Body of pancreas (tissue), 4 donors: ENCODE measurements around the gene SLC25A29. TPM values are rescaled to one million over a fixed set of nuclear protein-coding genes. Genes with fewer than 3 reads are reported as not detected.

Source experiments
- ATAC-seq: fragments of 150-250 bp; one replicate; pipeline ENCODE4 v1.9.1; 2016
- DNase-seq, 4 donors: peaks; one replicate each; pipeline ENCODE4 v3.0.0-alpha.2; 2019
- H3K27ac ChIP-seq, 4 donors: fragments of 200-600 bp; sonication (generic); 1 replicate in 3 of 4; 2 replicates in 1 of 4; pipeline versions ENCODE4 v1.5.1 to v1.6.1; 2016 to 2019; ENCODE audit warnings: mild to moderate bottlenecking in 1 of 4, mixed read lengths in 1 of 4, moderate library complexity in 1 of 4
- H3K27me3 ChIP-seq, 2 donors: fragments of 200-600 bp; sonication (generic); one replicate each; pipeline ENCODE4 v1.6.0; 2016; ENCODE audit warnings: mild to moderate bottlenecking in 1 of 2
- H3K36me3 ChIP-seq, 2 donors: fragments of 200-600 bp; sonication (generic); replicated peaks in 1 of 2; 2 replicates each; pipeline ENCODE4 v1.5.1; 2016; ENCODE audit warnings: low read depth in 2 of 2; ENCODE audit not compliant: insufficient read depth in 1 of 2
- H3K4me1 ChIP-seq: fragments of 200-600 bp; sonication (generic); one replicate; pipeline ENCODE4 v1.6.0; 2016
- H3K4me3 ChIP-seq, 2 donors: fragments of 200-600 bp; sonication (generic); 1 replicate in 1 of 2; 2 replicates in 1 of 2; pipeline ENCODE4 v1.5.1; 2016 to 2019
- H3K9me3 ChIP-seq, 3 donors: fragments of 200-600 bp; sonication (generic); 1 replicate in 2 of 3; 2 replicates in 1 of 3; pipeline ENCODE4 v1.5.1; 2016
- POLR2A ChIP-seq, 3 donors: fragments of 450-650 bp; IDR thresholded peaks; one replicate each; pipeline ENCODE4 v1.6.1; 2016; ENCODE audit warnings: antibody characterized with exemption in 3 of 3, mild to moderate bottlenecking in 2 of 3
- WGBS, 2 donors: methylation state at CpG; one replicate each; pipeline ENCODE4 v1.1.5; 2017; 5-methylcytosine and 5-hydroxymethylcytosine counted together
- intact Hi-C: fragments of 100-400 bp; cut with DNase I; formaldehyde crosslinking; loops from one replicate; pipeline ENCODE4 v1.15.1; 2023
- total RNA-seq, 2 donors: library from RNA; depleted of rRNA; stranded (reverse); fragments of >200 nt; gene quantifications; one replicate each; pipeline ENCODE4 v1.1.0, GENCODE V29; 2016
- TF ChIP-seq, protein P1 (sequence below), 7 experiments: fragments of 450-650 bp in 4 of 7; fragments of 200-600 bp in 3 of 7; sonication (generic) in 3 of 7; IDR thresholded peaks; one replicate each; pipeline ENCODE4 v1.5.1; 2016 to 2019; ENCODE audit warnings: antibody characterized with exemption in 7 of 7

SLC25A29 gene
- total RNA-seq, 2 donors from 2014 or later: 25.2 to 63.9 TPM

- peak in 2 of 4 donors; percentile 31 to 33 for DNase-seq
- Histone ChIP-seq H3K27ac (peak overlapping the region; percentile 68 to 82 (median 74)), H3K27me3 (no peaks in the 10 kb centered on the region), H3K9me3 (no peaks in the 10 kb centered on the region), H3K4me1 (peaks cover 45% of the 10 kb centered on the region), H3K4me3 (peak overlapping the region; percentile 15 to 71), H3K36me3 (no peaks in the 10 kb centered on the region)
- 0% methylated on average over 3 to 63 of the region's 65 CpGs for WGBS, 2 donors
- intact Hi-C loops: no loop called here
- peak; percentile 1 for ATAC-seq
- TF ChIP-seq, protein P1, sequence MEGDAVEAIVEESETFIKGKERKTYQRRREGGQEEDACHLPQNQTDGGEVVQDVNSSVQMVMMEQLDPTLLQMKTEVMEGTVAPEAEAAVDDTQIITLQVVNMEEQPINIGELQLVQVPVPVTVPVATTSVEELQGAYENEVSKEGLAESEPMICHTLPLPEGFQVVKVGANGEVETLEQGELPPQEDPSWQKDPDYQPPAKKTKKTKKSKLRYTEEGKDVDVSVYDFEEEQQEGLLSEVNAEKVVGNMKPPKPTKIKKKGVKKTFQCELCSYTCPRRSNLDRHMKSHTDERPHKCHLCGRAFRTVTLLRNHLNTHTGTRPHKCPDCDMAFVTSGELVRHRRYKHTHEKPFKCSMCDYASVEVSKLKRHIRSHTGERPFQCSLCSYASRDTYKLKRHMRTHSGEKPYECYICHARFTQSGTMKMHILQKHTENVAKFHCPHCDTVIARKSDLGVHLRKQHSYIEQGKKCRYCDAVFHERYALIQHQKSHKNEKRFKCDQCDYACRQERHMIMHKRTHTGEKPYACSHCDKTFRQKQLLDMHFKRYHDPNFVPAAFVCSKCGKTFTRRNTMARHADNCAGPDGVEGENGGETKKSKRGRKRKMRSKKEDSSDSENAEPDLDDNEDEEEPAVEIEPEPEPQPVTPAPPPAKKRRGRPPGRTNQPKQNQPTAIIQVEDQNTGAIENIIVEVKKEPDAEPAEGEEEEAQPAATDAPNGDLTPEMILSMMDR (IDR thresholded peaks at IDR 0.05): no peak
- peak in 1 of 3 donors; percentile 14 for TF ChIP-seq POLR2A (IDR thresholded peaks at IDR 0.05)
Observed at GRCh38 chr14:100305324-100306100, 732 bp downstream of the SLC25A29 start.

DNA sequence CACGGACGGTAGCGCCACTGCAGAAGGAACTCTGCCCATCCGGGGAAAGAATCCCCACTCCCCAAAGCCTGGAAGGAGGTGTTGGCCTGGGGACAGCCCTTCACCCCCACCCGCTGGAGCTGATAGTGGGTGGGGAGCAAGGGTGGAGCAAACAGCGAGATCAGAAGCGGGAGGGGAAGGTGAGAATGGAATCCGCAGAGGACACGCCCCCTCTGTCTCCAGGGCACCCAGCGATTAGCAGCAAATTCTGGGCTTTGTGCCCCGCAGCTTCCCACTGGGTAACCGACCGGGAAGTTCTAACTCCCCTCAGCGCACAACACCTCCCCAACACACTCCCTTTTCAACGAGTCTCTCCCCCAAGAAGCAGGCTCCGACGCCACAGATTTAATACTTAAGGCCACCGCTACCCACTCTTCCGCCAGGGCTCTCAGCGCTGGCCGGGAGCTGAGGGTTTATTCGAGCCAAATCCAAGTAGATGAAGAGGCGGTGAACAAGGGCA lies 1.4 kb downstream of the SLC25A29 start:
- Histone ChIP-seq H3K9me3 (no peaks in the 10 kb centered on the region), H3K4me1 (peaks cover 45% of the 10 kb centered on the region), H3K4me3 (peak overlapping the region; percentile 15 to 71), H3K27ac (peak overlapping the region; percentile 68 to 82 (median 74)), H3K27me3 (no peaks in the 10 kb centered on the region), H3K36me3 (no peaks in the 10 kb centered on the region)
- TF ChIP-seq POLR2A (IDR thresholded peaks at IDR 0.05): peak in 2 of 3 donors; percentile 61 to 66
- TF ChIP-seq, protein P1 (IDR thresholded peaks at IDR 0.05): peak in 1 of 7 experiments; percentile 9
- WGBS, 2 donors: 1 to 3% methylated on average over 15 to 23 of the region's 23 CpGs
- peak; percentile 74 to 88 (median 86) for DNase-seq
- peak; percentile 57 for ATAC-seq
- intact Hi-C loops: no loop called here

DNA sequence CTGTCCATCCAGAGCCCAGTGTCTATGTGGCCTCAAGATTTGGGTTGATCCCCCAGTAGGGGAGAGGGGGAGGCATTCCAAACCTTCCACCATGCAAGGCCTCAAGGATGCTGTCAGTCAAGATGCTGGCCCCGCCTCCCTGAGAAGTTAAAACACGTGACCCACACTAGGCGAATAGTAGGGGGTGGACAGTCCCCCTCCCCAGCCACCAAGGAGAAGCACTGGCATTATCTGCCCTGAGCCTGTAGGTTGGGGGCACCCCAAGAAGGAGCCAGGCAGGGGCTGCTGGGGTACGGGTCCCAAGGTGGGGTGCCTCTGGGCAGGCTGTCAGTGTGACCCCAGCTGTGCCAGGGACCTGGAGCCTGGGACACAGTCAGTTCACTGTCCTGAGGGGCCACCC lies 2.3 kb downstream of the SLC25A29 start:
- peaks cover 45% of the 10 kb centered on the region for H3K4me1 ChIP-seq
- peak overlapping the region in 3 of 4 donors; percentile 68 to 82 (median 78) for H3K27ac ChIP-seq
- whole genome bisulfite sequencing, 2 donors: 53% methylated on average over 4 of the region's 4 CpGs; no CpG with 5 or more reads in 1 of the 2 donors
- H3K36me3 ChIP-seq: no peaks in the 10 kb centered on the region
- ATAC-seq (no peak), DNase-seq (no peak)
- H3K9me3 ChIP-seq: no peaks in the 10 kb centered on the region
- intact Hi-C loops: no loop called here
- TF ChIP-seq, protein P1 (IDR thresholded peaks at IDR 0.05): no peak
- no peak for TF ChIP-seq POLR2A (IDR thresholded peaks at IDR 0.05)
- H3K27me3 ChIP-seq: no peaks in the 10 kb centered on the region
- no peak overlapping the region for H3K4me3 ChIP-seq

DNA sequence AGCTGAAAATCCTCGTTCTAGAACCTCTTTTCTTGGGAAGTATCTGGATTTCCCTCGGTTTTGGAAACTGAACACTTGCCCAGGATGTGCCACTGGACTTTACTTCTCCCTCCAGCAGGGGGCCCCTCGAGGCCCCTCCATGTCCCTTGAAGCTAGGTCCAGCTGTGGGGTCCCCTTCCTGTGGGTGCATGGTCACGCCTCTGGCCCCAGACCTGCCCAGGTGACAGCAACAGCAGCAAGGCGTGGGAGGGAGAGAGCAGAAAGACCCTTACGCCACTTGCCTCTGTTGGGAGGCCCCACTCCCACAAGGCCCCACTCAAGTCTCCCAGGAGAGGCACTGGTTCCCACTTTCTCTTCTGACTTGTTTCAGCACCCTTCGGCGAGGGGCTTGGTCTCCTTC lies 3.1 kb downstream of the SLC25A29 start:
- TF ChIP-seq, protein P1 (IDR thresholded peaks at IDR 0.05): peak; percentile 12 to 43 (median 28)
- TF ChIP-seq POLR2A (IDR thresholded peaks at IDR 0.05): no peak
- H3K4me1 ChIP-seq: peaks cover 45% of the 10 kb centered on the region
- DNase-seq (peak in 1 of 4 donors; percentile 31), ATAC-seq (no peak)
- H3K9me3 ChIP-seq: no peaks in the 10 kb centered on the region
- WGBS, 2 donors: 23 to 56% methylated on average over 3 to 8 of the region's 8 CpGs
- peak overlapping the region in 1 of 4 donors; percentile 34 for H3K27ac ChIP-seq
- H3K27me3 ChIP-seq: no peaks in the 10 kb centered on the region
- H3K36me3 ChIP-seq: no peaks in the 10 kb centered on the region
- H3K4me3 ChIP-seq: no peak overlapping the region
- intact Hi-C loops: no loop called here
